GM18517 (cell line): ENCODE data around the gene PAX2.

Experiments used
- ATAC-seq: cut with Tn5 transposase; IDR thresholded peaks from one replicate; pipeline ENCODE4 v1.9.1; 2021; ENCODE audit warnings: mild to moderate bottlenecking, moderate library complexity; ENCODE audit not compliant: unreplicated experiment

Gene PAX2

GRCh38 chr10:100811261-100811660, 65.9 kb downstream of the PAX2 start:
- ATAC-seq: no peak

DNA sequence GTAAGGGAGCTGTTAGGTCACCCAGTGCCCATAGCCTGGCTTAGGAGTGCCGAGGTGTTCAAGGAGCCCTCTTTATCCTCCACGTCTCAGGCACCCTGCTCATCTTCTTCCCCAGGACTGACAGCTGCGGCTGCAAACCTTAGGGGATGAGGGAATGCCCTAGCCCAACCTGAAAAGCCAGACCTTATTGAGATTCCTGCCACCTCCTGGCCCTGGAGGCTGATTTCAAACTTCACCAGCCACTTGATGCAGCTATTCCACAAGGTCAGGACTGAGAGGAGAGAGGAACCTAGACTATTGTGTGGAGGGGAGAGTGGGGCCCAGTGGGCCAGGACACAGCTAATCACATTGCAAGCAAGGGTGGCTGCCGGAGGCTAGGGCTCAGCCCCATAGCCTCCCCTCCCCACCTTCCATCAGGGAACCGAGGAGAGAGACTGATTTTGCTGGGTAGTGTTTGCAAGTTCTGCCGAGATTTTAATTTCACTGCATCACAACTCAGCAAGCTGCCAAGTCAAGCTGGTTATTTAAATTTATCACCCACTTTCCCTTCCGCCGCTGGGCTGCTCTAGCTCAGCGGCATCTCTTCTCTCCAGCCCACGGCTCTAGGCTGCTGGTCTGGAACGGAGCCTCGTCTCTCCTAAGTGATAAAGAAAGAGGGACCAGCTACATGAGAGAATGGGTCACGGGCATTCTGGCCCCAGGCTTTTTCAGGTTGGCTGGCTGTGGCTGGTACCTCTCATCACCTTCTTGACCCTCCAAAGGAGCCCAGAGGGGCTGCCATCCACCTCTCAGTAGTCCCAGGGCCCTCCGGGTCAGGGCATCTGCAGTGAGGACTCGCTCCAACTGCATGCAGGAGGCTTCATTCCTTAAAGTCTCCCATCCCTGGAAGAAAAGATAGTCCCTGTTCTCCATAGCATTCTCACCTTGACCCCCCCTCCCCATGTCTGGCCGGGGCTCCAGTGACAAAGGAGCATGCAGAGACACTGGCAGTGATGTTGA, 66.7 kb downstream of the PAX2 start:
- no peak for ATAC-seq

DNA sequence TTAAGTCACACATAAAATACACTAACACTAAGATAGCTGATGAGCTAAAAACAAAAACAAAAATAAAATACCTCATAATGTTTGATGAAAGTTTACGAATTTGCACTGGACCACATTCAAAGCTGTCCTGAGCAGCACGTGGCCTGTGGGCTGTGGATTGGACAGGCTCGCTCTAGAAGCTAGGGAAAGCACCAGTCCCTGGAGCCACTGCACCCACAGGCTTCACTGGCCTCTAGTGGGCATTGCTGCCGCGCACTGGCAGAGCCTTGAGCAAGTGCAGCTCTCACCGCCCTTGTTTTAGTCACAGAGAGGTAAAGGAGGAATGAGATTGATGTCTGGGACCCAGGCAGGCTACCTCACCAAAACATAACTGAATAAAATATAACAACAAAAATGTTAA, 67.6 kb downstream of the PAX2 start:
- ATAC-seq: no peak

DNA sequence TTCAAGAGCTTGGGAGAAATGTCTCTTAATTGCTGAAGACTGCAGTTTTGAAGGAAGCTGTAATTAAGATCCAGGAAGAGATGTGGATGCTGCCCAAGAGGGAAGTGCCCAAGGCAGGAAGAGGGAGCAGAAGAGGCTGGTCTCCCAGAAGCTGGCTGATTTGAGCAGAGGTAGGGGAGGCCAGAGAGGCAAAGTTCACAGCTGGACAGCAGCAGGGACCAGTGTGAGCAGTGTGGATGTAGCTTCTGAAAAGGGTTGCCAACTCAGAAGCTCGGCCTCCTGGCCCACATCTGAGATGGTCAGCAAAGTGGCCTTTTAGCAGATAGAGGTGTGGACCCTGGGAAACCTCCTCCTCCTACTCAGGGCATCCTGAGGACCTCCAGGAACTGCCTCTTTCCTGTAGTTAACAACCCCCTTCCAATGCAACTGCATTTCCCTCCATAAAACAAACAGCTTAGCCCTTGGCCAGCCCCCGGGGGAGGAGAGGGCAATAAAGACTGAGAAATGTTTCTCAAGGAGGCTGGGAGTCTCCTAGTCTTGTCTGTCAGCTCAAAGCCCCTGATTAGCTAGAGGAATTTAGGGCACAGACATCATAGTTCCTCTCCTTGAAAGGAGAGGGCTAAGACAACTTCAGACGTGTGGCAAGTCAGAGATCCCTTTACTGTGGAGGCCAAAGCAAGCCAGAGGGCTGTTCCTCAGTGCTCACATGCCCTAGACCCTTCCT, 69.5 kb downstream of the PAX2 start:
- no peak for ATAC-seq

DNA sequence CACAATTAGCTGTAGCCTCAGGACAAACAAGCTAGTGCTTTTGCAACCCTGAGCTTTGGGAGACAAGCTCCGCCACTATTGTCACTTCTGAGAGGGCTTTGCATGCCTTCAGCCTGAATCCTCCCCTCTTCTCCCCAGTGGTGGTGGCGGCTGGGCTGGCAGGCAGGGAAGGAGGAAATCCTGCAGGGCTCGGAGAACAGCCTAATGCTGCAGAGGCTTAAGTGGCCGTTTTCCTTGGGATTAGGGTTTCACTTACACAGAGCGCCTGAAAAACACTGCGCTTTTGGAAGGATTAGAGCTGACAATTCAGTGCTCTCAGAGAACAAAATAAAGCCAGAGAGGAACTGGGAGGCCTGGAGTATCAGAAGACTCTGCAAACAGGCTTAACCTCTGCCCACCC, 71.3 kb downstream of the PAX2 start:
- ATAC-seq: no peak

DNA sequence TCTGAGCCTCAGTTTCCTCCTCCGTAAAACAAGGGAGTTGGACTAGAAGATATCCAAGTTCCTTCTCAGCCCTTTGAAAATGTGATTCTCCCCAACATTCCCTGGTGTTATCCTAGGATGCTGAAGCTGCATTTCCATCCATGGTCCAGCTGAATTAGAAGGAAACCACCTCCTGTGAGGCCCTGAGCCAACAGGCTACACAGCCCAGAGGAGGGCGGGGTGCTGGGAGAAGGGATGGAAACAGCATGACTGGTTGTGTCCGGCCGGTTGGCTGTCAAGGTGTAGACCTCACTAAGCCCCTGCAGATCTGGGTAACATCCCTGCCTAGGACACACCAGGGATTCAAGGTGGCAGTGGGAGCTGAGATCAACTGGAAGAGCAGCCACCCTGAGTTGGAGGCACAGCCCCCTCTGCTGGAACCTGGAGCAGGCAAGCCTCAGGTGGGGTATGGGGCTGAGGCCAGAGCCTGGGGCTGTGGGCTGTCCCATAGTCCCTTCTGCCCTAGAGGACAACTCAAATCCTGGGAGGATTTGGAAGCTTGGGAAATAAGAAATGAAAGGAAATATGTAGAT, 72.0 kb downstream of the PAX2 start:
- ATAC-seq: no peak

GRCh38 chr10:100819424-100819823, 74.0 kb downstream of the PAX2 start:
- ATAC-seq: no peak

DNA sequence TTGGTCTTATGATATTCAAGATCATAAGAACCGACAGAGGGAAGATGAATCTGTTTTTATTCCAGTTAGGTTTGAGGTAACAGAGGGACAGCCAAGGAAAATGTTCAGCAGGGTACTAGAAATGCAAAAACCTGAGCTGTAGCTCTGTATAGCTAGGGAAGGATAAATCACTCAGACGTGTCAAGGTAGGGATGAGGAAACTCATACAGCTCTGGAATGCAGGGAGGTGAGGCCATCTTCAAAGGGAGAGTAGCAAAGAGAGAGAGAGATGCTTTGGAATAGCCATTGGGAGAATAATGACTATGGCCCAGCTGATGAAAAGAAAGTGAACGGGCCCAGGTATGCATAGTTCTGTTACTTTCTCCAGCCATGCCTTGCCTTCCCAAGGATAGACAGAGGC, 77.8 kb downstream of the PAX2 start:
- ATAC-seq: no peak

DNA sequence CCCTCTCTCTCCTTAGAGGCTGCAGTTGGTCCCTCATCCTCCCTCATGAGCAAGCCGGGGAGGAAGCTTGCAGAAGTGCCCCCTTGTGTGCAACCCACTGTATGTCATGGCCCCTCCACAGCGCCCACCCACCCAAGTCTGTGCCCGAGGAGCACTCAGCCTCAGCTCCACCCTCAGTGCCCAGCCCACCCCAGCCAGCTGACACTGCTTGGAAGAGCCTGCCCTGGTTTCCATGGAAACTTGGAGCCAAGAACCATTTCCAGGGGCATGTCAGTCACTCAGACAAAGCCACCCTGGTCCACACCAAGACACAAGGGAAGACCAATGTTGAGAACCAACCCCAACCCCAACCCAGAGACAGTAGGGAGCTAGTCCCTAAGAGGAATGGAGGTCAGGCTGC, 79.5 kb downstream of the PAX2 start:
- ATAC-seq: no peak

GRCh38 chr10:100825325-100825875, 80.0 kb downstream of the PAX2 start:
- no peak for ATAC-seq

- ATAC-seq: no peak
Observed at GRCh38 chr10:100826031-100826651, 80.8 kb downstream of the PAX2 start.

DNA sequence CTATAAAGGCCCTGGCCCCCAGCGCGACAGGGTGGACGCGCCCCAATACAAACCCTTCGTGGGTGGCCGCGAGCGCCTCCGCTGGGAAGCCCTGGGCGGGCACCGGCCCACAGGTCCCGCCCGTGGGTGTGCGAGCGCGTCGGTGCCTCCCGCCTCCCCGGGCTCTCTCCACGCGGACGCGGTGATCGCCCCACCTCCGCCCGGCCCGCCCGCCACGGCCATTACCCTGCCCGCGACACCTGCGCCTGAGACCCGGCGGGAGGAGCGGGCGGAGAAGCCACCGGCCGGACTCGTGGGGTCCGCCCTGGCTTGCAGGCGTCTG, 81.2 kb downstream of the PAX2 start:
- ATAC-seq: no peak

DNA sequence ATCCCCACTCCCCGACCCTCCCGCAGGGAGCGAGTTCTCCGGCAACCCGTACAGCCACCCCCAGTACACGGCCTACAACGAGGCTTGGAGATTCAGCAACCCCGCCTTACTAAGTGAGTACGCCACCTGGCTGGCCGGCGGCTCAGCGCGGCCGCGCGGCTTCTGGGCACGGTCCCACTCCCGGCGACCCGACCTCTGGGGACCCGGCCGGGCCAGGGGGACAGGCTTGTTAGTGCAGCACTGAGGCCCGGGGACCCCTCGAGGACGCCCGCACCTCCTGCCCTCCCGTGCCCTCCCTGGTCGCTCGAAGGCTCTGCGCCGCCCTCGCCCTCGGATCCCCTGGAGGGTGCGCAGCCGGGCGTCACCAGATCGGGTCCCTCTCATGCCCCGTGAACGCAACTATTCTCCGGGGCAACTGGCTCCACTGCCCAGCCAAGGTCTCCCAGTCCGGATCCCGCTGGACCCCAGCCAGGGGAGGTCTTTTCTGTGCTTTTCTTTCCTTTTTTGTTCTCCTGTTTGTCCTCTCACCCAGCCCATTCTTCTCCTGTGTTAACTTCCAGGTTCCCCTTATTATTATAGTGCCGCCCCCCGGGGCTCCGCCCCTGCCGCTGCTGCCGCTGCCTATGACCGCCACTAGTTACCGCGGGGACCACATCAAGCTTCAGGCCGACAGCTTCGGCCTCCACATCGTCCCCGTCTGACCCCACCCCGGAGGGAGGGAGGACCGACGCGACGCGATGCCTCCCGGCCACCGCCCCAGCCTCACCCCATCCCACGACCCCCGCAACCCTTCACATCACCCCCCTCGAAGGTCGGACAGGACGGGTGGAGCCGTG, 81.8 kb downstream of the PAX2 start:
- no peak for ATAC-seq

DNA sequence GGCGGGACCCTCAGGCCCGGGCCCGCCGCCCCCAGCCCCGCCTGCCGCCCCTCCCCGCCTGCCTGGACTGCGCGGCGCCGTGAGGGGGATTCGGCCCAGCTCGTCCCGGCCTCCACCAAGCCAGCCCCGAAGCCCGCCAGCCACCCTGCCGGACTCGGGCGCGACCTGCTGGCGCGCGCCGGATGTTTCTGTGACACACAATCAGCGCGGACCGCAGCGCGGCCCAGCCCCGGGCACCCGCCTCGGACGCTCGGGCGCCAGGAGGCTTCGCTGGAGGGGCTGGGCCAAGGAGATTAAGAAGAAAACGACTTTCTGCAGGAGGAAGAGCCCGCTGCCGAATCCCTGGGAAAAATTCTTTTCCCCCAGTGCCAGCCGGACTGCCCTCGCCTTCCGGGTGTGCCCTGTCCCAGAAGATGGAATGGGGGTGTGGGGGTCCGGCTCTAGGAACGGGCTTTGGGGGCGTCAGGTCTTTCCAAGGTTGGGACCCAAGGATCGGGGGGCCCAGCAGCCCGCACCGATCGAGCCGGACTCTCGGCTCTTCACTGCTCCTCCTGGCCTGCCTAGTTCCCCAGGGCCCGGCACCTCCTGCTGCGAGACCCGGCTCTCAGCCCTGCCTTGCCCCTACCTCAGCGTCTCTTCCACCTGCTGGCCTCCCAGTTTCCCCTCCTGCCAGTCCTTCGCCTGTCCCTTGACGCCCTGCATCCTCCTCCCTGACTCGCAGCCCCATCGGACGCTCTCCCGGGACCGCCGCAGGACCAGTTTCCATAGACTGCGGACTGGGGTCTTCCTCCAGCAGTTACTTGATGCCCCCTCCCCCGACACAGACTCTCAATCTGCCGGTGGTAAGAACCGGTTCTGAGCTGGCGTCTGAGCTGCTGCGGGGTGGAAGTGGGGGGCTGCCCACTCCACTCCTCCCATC, 82.7 kb downstream of the PAX2 start:
- no peak for ATAC-seq

GRCh38 chr10:100828738-100829096, 83.3 kb downstream of the PAX2 start:
- ATAC-seq: no peak

GRCh38 chr10:100829097-100829870, 83.9 kb downstream of the PAX2 start:
- ATAC-seq: no peak

DNA sequence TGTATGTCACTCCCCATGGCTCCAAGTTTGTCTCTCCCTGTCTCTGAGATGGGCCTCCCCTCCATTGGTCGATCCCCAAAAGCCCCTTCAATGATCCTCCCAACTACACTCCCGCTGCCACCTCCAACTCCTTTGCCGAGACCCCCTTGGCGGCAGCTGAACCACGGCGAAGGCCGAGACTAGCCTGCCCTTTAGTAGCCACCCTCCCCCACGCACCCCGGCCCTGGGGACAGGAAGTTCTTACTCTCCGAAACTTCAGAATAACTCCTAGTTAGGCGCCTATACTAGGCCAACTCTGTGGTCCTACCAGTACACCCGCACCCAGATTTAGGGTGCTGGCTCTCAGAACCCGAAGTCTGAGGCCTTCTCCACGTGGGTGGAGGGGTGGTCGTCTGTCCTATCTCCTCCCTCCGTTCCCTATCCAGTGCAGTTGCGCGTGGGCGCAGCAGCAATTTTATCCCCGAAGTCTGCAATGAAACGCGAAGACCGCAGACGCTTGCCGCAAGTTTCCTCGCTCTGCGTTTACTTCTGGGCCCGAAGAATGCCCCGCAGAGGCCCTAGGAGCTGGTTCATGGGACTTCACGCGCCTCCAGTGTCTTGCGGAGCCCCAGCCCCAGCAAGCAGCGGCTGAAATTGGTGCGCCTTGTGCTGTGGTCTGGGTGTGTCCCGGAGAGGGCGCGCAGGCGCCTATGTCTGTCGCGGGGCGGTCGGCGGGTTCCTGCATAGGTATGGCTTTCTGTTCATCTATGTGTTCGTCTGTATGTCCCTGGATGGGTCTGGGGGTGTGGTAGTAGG, 84.7 kb downstream of the PAX2 start:
- no peak for ATAC-seq

- no peak for ATAC-seq
Observed at GRCh38 chr10:100830728-100831111, 85.3 kb downstream of the PAX2 start.
